ENCODE data around the gene DNM2. TPM values are rescaled to one million over a fixed set of nuclear protein-coding genes. Genes with fewer than 3 reads are reported as not detected.

The DNM2 gene
- total and polyA plus RNA-seq, 9 of the 15 experiments (the other 6 are each of a cell fraction or from before 2014, with no cell fraction given): 2.2 to 161 (median 72.6) TPM

- Histone ChIP-seq H3K9me3 (replicated peaks; ENCODE audit: control insufficient read depth, insufficient read depth, low read depth, low read length) (no peaks in the 10 kb centered on the region), H3K4me2 (ENCODE audit: insufficient read depth, low read length) (no peak overlapping the region), H3K79me2 (ENCODE audit: control insufficient read depth, insufficient read depth, low read length) (no peaks in the 10 kb centered on the region), H3K4me1 (replicated peaks in 1 of 2; ENCODE audit: control insufficient read depth in 2 of 2, insufficient read depth in 2 of 2, low read length in 2 of 2) (peaks cover under 1 to 17% of the 10 kb centered on the region in 2 experiments; a peak in 3 of 5 replicates), H2AFZ (ENCODE audit: low read depth, low read length) (no peak overlapping the region), H3K9ac (ENCODE audit: insufficient read depth in 1 of 2, low read depth in 2 of 2, low read length in 2 of 2) (no peak overlapping the region; a peak in 1 of 4 replicates), H3K4me3 (no peak overlapping the region), H3K9me1 (ENCODE audit: control insufficient read depth, insufficient read depth, low read length) (no peaks in the 10 kb centered on the region), H3K36me3 (ENCODE audit: control insufficient read depth, insufficient read depth, low read length) (peaks cover 28% of the 10 kb centered on the region; the same call in 1 of the 3 replicates), H3K27me3 (ENCODE audit: control insufficient read depth in 2 of 2, insufficient read depth in 2 of 2, low read length in 2 of 2) (no peaks in the 10 kb centered on the region), H3K27ac (ENCODE audit: extremely low read depth, low read depth, low read length) (no peak overlapping the region), H4K20me1 (replicated peaks; ENCODE audit: control insufficient read depth, insufficient read depth, low read length) (no peaks in the 10 kb centered on the region)
- DNase-seq (ENCODE audit: extremely low read depth in 1 of 4, low spot score in 3 of 4): no peak
- intact Hi-C loops (cut with micrococcal nuclease) (no loop called here), in situ Hi-C loops (cut with MboI) (no loop called here)
- no peak for ATAC-seq
- FAIRE-seq: no peak
- POLR2A ChIA-PET: no interaction called here
- 89% methylated on average over 13 of the region's 14 CpGs for WGBS (ENCODE audit: insufficient coverage, low coverage, missing lambda C conversion rate)
- CTCF ChIA-PET (ENCODE audit: low intra/inter-chr PET ratio): no interaction called here
- BruUV-seq (replicated peaks): no TSS peak
- TF ChIP-seq TEAD4 (IDR thresholded peaks at IDR 0.05; ENCODE audit: low read length) (no peak), TEAD4 (CRISPR knock-in tag; IDR thresholded peaks at IDR 0.05; ENCODE audit: borderline replicate concordance) (no peak), ZNF311 (CRISPR knock-in tag; IDR thresholded peaks at IDR 0.05) (no peak), LCOR (CRISPR knock-in tag; IDR thresholded peaks at IDR 0.05) (no peak), PCBP2 (IDR thresholded peaks at IDR 0.05; ENCODE audit: low read depth, low read length, poor library complexity, severe bottlenecking) (no peak), ZNF695 (CRISPR knock-in tag; IDR thresholded peaks at IDR 0.05) (no peak), BRD9 (IDR thresholded peaks at IDR 0.05; ENCODE audit: low read depth, partially characterized antibody) (no peak), HOMEZ (CRISPR knock-in tag; IDR thresholded peaks at IDR 0.05) (no peak), SRSF1 (IDR thresholded peaks at IDR 0.05; ENCODE audit: low read depth, low read length) (no peak), ZSCAN29 (IDR thresholded peaks at IDR 0.05) (no peak), ETS2 (tag; IDR thresholded peaks at IDR 0.05; ENCODE audit: borderline replicate concordance, poor library complexity, severe bottlenecking) (no peak), CTCFL (IDR thresholded peaks at IDR 0.05; ENCODE audit: borderline replicate concordance, insufficient read depth, low read depth, low read length, poor library complexity, severe bottlenecking) (no peak), ZNF324 (CRISPR knock-in tag; IDR thresholded peaks at IDR 0.05) (no peak), C11orf30 (IDR thresholded peaks at IDR 0.05; ENCODE audit: low read depth) (no peak), POLR2AphosphoS2 (IDR thresholded peaks at IDR 0.05; ENCODE audit: low read length) (no peak), ZNF77 (CRISPR knock-in tag; IDR thresholded peaks at IDR 0.05) (no peak), CHCHD3 (CRISPR knock-in tag; IDR thresholded peaks at IDR 0.05) (no peak)
- TF ChIP-seq, protein P1, sequence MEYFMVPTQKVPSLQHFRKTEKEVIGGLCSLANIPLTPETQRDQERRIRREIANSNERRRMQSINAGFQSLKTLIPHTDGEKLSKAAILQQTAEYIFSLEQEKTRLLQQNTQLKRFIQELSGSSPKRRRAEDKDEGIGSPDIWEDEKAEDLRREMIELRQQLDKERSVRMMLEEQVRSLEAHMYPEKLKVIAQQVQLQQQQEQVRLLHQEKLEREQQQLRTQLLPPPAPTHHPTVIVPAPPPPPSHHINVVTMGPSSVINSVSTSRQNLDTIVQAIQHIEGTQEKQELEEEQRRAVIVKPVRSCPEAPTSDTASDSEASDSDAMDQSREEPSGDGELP (CRISPR knock-in tag; IDR thresholded peaks at IDR 0.05; ENCODE audit: borderline replicate concordance): no peak
- TF ChIP-seq, protein P2, sequence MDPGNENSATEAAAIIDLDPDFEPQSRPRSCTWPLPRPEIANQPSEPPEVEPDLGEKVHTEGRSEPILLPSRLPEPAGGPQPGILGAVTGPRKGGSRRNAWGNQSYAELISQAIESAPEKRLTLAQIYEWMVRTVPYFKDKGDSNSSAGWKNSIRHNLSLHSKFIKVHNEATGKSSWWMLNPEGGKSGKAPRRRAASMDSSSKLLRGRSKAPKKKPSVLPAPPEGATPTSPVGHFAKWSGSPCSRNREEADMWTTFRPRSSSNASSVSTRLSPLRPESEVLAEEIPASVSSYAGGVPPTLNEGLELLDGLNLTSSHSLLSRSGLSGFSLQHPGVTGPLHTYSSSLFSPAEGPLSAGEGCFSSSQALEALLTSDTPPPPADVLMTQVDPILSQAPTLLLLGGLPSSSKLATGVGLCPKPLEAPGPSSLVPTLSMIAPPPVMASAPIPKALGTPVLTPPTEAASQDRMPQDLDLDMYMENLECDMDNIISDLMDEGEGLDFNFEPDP (CRISPR knock-in tag; IDR thresholded peaks at IDR 0.05): no peak
Measured at GRCh38 chr19:10712045-10712444, 5.8 kb upstream of the DNM2 start.
